ENCODE results near the gene PLAAT3.
"Not testable (repeated sequence)": the region's sequence is repeated elsewhere in the genome, so short reads cannot be mapped to it uniquely, and the experiment has no call there.

Gene PLAAT3

DNA sequence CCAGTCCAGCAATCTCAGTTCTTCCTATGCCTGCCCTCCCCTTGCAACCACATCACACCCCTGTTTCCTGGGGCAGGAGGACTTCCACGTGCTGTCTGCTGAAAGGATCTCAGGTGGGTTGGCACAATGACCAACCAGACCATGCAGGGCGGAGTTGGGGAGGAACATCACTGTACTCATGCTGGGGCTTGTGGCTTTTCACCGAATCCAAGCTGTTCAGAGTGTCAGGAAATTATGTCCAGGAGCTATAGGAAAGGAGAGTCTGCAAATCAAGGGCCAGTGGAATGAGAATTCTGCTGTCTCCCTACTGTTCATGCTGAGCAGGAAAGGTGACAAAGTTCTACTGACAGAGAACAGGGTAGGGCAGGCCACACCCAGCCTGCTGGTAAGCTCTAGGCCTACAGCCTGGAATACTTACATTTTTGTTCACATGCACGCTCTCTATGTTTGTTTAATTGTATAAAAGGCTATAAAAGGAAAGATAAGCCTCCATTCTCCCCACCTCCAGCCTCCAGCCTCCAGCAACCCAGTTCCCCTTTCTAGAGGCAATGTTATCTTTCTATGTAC, 49.4 kb downstream of the PLAAT3 start:
- DNase-seq, result no peak

DNA sequence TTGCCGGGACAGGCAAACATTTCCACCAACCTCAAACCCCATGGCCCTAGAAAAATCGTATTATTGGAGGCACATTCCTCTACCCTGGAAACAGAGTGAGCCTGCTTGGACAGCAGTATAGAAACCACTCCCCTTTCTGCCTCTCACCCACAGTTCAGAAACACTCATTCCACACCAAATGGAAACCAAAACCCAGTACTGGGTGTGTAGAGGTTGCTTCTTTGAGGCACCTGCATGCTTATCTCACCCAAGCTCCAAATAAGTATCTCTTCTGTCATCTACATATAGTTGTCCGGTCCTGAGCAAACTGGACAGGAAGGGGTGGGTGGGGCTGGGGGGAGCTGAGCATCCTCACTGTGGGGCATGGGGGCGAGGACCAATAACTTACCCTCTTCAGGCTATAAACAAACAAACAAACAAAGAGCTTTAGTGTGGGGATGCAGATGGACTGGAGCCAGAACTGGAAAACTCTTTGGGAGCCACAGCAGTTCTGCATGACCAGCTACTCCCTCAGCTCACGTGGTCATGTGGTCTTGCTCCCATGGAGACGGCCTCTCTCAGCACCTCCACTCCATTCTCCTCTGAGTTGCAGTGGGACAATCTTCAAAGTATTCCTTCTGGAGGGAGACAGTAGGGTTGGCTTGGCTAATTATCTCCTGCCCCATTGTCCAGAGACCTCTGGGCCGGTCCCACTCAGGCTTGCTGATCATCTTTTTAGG, 50.0 kb downstream of the PLAAT3 start:
- no peak for DNase-seq

DNA sequence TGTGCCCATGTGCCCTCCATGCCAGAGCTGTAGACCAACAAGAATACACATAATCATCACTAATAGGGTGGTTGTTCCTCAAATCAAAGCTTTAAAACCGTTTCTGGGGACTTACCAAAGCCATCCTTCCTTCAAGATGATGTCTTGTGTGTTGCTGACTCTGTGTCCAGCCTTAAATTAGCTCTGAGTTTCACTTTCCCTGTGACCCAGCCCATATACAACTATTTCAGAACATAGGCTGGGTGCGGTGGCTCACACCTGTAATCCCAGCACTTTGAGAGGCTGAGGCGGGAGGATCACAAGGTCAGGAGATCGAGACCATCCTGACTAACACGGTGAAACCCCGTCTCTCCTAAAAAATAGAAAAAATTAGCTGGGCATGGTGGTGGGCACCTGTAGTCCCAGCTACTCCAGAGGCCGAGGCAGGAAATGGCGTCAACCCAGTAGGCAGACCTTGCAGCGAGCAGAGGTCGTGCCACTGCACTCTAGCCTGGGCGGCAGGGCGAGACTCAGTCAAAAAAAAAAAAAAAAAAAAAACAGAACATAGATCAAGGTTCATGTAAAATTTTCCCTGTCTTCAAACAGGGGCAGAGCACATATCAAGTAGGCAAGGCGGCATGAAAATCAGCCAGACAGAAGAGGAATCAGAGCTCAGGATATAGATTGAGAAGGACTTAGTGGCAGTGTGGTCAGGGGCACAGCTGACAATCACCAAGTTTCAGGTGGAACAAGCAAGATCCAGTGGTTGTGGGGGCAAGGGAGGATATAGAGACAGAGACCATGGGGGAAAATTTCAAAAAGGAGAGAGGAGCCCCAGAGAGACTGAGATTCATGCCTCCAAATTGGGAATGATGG, 50.8 kb downstream of the PLAAT3 start, which contains the start of gene PLAAT2:
PLAAT2 (minus strand) TSS at position 179 of the 855 bp plus-strand sequence; CDS start at position 124, 55 bp downstream.
- no peak for DNase-seq

DNA sequence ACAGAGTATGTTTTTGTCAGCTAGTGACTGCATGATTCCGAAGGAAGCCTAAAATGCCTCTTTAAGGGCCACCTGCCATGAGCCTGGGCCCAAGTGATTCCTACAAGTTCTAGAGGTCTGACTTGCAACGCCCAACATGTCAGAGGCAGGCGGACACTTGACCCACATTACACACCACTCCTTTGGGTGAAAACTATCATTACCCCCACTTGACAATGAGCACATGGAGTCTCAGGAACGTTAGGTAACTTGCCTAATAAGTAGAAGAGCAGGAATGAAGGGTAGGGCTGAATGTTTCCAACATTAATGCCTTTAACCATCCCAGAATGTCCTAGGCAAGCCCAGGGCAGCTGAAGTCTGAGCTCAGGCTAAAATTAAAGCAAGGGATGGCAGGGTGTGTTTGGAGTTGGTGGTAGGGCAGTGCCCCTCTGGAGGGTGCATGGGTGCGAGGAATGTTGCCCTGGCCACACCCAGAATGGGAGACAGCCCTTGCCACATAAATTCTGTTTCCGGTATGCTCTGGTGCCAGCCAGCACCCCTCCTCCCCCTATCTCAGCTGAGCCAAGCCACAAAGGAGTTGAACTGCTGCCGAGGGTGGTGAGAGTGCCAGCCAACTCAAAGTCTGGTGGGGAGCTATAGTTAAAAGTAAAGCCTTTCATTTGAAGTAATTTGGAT, 53.6 kb downstream of the PLAAT3 start:
- DNase-seq, result no peak

- no peak for DNase-seq
Measured at GRCh38 chr11:63558459-63559157, 55.6 kb downstream of the PLAAT3 start.

- no peak for DNase-seq
Measured at GRCh38 chr11:63557570-63557969, 56.7 kb downstream of the PLAAT3 start.

- DNase-seq, result no peak
Measured at GRCh38 chr11:63556404-63557013, 57.7 kb downstream of the PLAAT3 start.

GRCh38 chr11:63554877-63555223, 59.4 kb downstream of the PLAAT3 start:
- no peak for DNase-seq

DNA sequence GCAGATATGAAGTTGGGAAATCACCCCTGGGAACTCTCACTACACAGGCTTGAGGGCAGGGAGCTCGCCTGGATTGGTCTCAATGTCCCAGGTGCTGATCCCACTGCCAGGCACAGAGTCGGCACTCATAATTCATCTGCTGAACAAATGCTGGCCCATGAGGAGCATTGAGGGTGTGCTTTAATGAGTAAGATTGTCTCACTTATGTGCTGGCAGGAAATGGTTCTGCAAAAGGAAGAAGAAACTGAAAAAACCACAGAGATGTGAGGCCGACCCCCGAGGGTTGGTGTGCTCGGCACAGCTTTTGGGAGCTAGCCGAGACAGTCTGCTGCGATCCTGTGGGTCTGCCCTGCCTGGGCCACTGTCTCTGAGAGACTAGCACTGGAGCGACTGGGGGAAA, 60.5 kb downstream of the PLAAT3 start:
- peak; percentile 21 to 23 for DNase-seq

- DNase-seq, result no peak
Measured at GRCh38 chr11:63552921-63553320, 61.3 kb downstream of the PLAAT3 start.

GRCh38 chr11:63551889-63552266, 62.4 kb downstream of the PLAAT3 start:
- DNase-seq, result no peak

- no peak for DNase-seq
Measured at GRCh38 chr11:63551091-63551888, 62.9 kb downstream of the PLAAT3 start.

DNA sequence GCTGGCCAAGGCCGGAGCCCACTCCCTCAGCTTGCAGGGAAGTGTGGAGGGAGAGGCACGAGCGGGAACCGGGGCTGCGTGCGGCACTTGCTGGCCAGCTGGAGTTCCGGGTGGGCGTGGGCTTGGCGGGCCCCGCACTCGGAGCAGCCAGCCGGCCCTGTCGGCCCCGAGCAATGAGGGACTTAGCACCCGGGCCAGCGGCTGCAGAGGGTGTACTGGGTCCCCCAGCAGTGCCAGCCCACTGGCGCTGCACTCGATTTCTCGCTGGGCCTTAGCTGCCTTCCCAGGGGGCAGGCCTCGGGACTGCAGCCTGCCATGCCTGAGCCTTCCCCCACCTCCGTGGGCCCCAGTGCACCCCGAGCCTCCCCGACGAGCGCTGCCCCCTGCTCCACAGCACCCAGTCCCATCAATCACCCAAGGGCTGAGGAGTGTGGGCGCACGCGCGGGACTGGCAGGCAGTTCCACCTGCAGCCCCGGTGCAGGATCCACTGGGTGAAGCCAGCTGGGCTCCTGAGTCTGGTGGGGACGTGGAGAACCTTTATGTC, 64.0 kb downstream of the PLAAT3 start:
- DNase-seq, result not testable (repeated sequence)

- DNase-seq, result no peak
Measured at GRCh38 chr11:63549411-63549810, 64.8 kb downstream of the PLAAT3 start.

DNA sequence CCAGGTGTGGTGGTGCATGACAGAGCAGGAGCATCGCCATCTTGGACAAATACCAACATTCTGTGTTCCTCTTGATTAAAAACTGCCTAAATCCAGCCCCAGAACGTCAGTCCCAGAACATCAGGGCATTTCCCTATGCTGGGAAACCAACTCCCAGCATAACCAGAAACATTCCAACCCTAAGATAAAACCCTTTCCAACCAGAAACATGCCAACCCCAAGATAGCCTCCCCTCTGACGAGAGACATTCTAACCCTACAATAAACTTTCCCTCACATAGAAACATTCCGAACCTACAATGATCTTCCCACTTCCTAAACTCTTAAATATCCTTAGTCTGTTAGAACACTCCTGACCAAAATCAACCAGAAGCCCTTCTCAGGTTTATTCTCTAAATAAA, 66.1 kb downstream of the PLAAT3 start:
- DNase-seq, result no peak

- DNase-seq, result no peak
Measured at GRCh38 chr11:63547061-63547460, 67.2 kb downstream of the PLAAT3 start.

GRCh38 chr11:63543711-63544110, 70.5 kb downstream of the PLAAT3 start:
- no peak for DNase-seq

GRCh38 chr11:63542506-63542905, 71.7 kb downstream of the PLAAT3 start:
- not testable (repeated sequence) for DNase-seq

DNA sequence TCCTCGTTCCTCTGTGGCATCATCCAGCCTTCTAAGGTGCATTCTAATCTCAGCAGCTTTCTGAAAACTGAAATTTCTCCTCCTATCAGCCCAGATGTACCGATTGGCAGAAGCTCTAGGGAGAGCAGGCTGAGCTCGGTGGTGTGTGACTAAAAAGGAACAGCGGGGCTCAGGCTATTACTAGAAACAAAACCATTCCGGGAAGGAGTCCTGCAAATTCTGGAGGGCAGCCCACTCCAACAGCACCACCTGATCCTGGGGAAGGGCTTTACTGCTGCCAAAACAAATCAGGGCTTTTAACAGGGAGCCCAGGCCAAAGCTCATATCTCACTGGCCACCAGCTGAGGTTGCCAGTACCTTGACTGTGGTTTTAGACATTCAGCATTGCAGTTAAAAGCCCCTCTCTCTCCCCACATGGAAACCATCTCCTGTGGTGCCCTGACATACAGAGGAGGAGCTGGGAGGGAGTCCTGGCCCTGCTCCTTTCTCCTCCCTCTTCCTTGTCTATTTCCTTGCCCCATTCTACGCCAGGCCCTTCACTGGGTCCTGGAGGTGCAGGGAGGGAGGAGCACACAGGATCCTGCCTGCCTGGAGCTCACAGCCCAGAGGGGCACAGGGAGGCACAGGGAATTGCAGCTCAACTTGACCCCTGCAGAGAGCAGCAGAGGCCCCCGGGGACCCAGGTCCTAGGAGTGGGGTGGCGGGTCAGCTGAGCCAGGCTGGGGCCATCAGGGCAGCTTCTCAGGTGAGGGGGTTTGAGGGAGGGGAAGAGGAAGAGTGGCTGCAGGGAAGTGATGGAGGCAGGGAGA, 76.7 kb downstream of the PLAAT3 start:
- no peak for DNase-seq

- DNase-seq, result no peak
Measured at GRCh38 chr11:63536669-63537292, 77.5 kb downstream of the PLAAT3 start, which contains the start of gene PLAAT4. Gene PLAAT4 (plus strand): TSS chr11:63536808. CDS start chr11:63536869, 61 bp downstream.

Data from activated CD4-positive, alpha-beta T cell treated with anti-CD3 and anti-CD28 coated beads, Interleukin-2, amount 50 U/mL, for 4 hours (primary cell).